Measurements from ENCODE around the gene KLHL1. TPM values are rescaled to one million over a fixed set of nuclear protein-coding genes. Genes with fewer than 3 reads are reported as not detected.

Gene KLHL1
- total and polyA plus RNA-seq, 9 of the 15 experiments (the other 6 are each of a cell fraction or from before 2014, with no cell fraction given) = not detected

- no peak for TF ChIP-seq ARID4B (CRISPR knock-in tag; IDR thresholded peaks at IDR 0.05)
- TF ChIP-seq ZNF121 (CRISPR knock-in tag; conservative IDR thresholded peaks at IDR 0.05) = no peak
- no peak for TF ChIP-seq PKNOX1 (IDR thresholded peaks at IDR 0.05)
- no peak for TF ChIP-seq C11orf30 (IDR thresholded peaks at IDR 0.05; ENCODE audit: low read depth)
- no peak for TF ChIP-seq ZNF75A (CRISPR knock-in tag; IDR thresholded peaks at IDR 0.05)
- no peak for TF ChIP-seq ZFP30 (CRISPR knock-in tag; IDR thresholded peaks at IDR 0.05; ENCODE audit: borderline replicate concordance)
- TF ChIP-seq E2F6 (IDR thresholded peaks at IDR 0.05; ENCODE audit: borderline replicate concordance in 1 of 2, extremely low read depth in 1 of 2, insufficient read depth in 1 of 2, insufficient read length in 1 of 2, low read depth in 1 of 2, low read length in 1 of 2, poor library complexity in 1 of 2, severe bottlenecking in 1 of 2) = no peak
- no peak for TF ChIP-seq ZSCAN32 (CRISPR knock-in tag; IDR thresholded peaks at IDR 0.05)
- TF ChIP-seq FOXO4 (CRISPR knock-in tag; IDR thresholded peaks at IDR 0.05) = no peak
- TF ChIP-seq CEBPG (CRISPR knock-in tag; IDR thresholded peaks at IDR 0.05) = no peak
- no peak for TF ChIP-seq CEBPG (tag; conservative IDR thresholded peaks at IDR 0.05 in 1 of 2, IDR thresholded peaks at IDR 0.05 in 1 of 2)
These were observed 197.5 kb downstream of the KLHL1 start (continued) for GRCh38 chr13:69910800-69911199.
